Suprapubic skin (tissue), 4 donors: ENCODE data around the gene SCARB1. TPM values are rescaled to one million over a fixed set of nuclear protein-coding genes. Genes with fewer than 3 reads are reported as not detected.
A peak's percentile ranks its signal among the peaks of the same experiment; 100 is the strongest.

Experiments used
- DNase-seq, 2 donors: peaks; one replicate each; pipeline ENCODE4 v3.0.0-alpha.2; 2019; ENCODE audit warnings: low spot score in 2 of 2
- H3K27ac ChIP-seq: fragments of 200-600 bp; sonication (generic); one replicate; pipeline ENCODE4 v1.5.1; 2019
- H3K27me3 ChIP-seq: fragments of 200-600 bp; sonication (generic); one replicate; pipeline ENCODE4 v1.5.1; 2019
- H3K36me3 ChIP-seq: fragments of 200-600 bp; sonication (generic); one replicate; pipeline ENCODE4 v1.5.1; 2019
- H3K4me1 ChIP-seq: fragments of 200-600 bp; sonication (generic); one replicate; pipeline ENCODE4 v1.5.1; 2019
- H3K4me3 ChIP-seq: fragments of 200-600 bp; sonication (generic); one replicate; pipeline ENCODE4 v1.5.1; 2019; ENCODE audit warnings: mild to moderate bottlenecking
- H3K9me3 ChIP-seq: fragments of 200-600 bp; sonication (generic); one replicate; pipeline ENCODE4 v1.5.1; 2019
- CTCF ChIP-seq, 2 donors: fragments of 200-600 bp in 1 of 2; fragments of 450-650 bp in 1 of 2; sonication (generic) in 1 of 2; IDR thresholded peaks; one replicate each; pipeline ENCODE4 v1.5.1; 2016 to 2019; ENCODE audit warnings: antibody characterized with exemption in 2 of 2, mild to moderate bottlenecking in 1 of 2, moderate library complexity in 1 of 2
- EP300 ChIP-seq: sonication (generic); formaldehyde crosslinking; IDR thresholded peaks from one replicate; pipeline ENCODE4 v1.6.1; 2017; ENCODE audit warnings: antibody characterized with exemption
- POLR2A ChIP-seq, 2 donors: fragments of 450-650 bp; IDR thresholded peaks; one replicate each; pipeline ENCODE4 v1.6.1; 2017; ENCODE audit warnings: antibody characterized with exemption in 2 of 2, mild to moderate bottlenecking in 2 of 2, moderate library complexity in 2 of 2
- POLR2AphosphoS5 ChIP-seq, 3 donors: sonication (generic); formaldehyde crosslinking; IDR thresholded peaks; one replicate each; pipeline ENCODE4 v1.6.1; 2017; ENCODE audit warnings: antibody characterized with exemption in 3 of 3
- WGBS: methylation state at CpG from one replicate; pipeline ENCODE4 v1.1.5; 2018; 5-methylcytosine and 5-hydroxymethylcytosine counted together
- total RNA-seq, 4 donors: library from RNA; depleted of rRNA; stranded (reverse); fragments of >200 nt; gene quantifications; one replicate each; pipeline ENCODE4 v1.1.0, GENCODE V29; 2016

The SCARB1 gene
- total RNA-seq, 4 donors from 2014 or later, result 25.6 to 38.1 (median 29.0) TPM

GRCh38 chr12:124774462-124775167 lies 89.0 kb downstream of the SCARB1 start:
- Histone ChIP-seq H3K4me3 (peak overlapping the region; percentile 23), H3K36me3 (no peaks in the 10 kb centered on the region), H3K27me3 (no peaks in the 10 kb centered on the region), H3K27ac (peak overlapping the region; percentile 29), H3K4me1 (peaks cover 25% of the 10 kb centered on the region), H3K9me3 (no peaks in the 10 kb centered on the region)
- no peak for DNase-seq
- 11% methylated on average over 15 of the region's 15 CpGs for WGBS
- no peak for TF ChIP-seq POLR2A (IDR thresholded peaks at IDR 0.05)
- TF ChIP-seq CTCF (IDR thresholded peaks at IDR 0.05), result no peak
- TF ChIP-seq EP300, result no peak
- no peak for TF ChIP-seq POLR2AphosphoS5 (IDR thresholded peaks at IDR 0.05)

- peak overlapping the region; percentile 29 for H3K27ac ChIP-seq
- H3K36me3 ChIP-seq, result no peaks in the 10 kb centered on the region
- H3K27me3 ChIP-seq, result no peaks in the 10 kb centered on the region
- no peak for DNase-seq
- 56% methylated on average over 12 of the region's 12 CpGs for WGBS
- TF ChIP-seq CTCF (IDR thresholded peaks at IDR 0.05), result no peak
- H3K9me3 ChIP-seq, result no peaks in the 10 kb centered on the region
- peak overlapping the region; percentile 23 for H3K4me3 ChIP-seq
- peaks cover 25% of the 10 kb centered on the region for H3K4me1 ChIP-seq
Observed at GRCh38 chr12:124774054-124774461, 89.6 kb downstream of the SCARB1 start.

DNA sequence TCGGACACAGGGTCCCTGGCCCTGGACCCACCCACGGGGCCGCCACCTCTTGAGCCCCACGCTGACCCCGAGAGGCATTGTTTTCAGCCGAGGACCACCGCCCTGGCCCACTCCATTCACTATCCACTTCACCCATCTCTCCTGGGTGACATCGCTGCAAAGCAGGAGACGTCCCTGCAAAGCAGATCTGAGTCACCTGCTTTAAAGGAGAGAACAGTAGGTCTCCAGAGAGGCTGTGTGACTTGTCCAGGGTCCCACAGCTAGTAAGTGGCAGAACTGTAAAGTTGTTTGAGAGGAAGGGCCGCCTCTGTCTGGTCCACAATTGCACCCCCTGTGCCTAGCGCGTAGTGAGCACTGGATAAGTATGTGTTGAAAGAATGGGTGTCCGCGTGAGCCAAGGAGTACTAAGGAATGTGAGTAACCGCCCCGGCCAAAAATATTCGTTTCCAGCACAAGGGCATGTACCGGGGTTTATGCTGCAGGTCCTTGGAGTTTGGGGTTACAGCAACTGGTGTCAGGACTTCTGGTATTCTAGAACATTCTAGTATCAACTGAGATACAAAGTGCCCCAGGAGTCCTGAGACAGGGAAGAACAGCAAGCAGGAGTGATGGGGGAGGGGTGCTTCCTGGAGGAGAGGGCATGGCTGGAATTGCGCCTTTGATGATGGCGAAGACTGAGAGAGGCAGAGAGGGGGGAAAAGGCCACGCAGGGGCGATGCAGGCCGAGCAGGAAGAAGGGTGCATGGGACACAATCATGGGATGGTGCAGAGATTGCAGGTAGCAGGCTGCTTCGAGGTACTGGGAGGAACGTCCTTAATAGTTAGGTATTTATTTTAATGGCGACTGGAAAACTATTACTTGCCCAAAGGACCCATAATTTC lies 91.1 kb downstream of the SCARB1 start:
- no peaks in the 10 kb centered on the region for H3K9me3 ChIP-seq
- TF ChIP-seq POLR2AphosphoS5 (IDR thresholded peaks at IDR 0.05) (no peak), POLR2A (IDR thresholded peaks at IDR 0.05) (no peak), CTCF (IDR thresholded peaks at IDR 0.05) (no peak), EP300 (no peak)
- WGBS, result 62% methylated on average over 25 of the region's 26 CpGs

GRCh38 chr12:124771462-124772288 lies 92.0 kb downstream of the SCARB1 start:
- peak; percentile 91 to 92 for DNase-seq
- no peak overlapping the region for H3K27ac ChIP-seq
- no peaks in the 10 kb centered on the region for H3K27me3 ChIP-seq
- no peak overlapping the region for H3K4me3 ChIP-seq
- WGBS, result 45% methylated on average over 20 of the region's 35 CpGs
- no peak for TF ChIP-seq POLR2A (IDR thresholded peaks at IDR 0.05)
- peak; percentile 94 to 95 for TF ChIP-seq CTCF (IDR thresholded peaks at IDR 0.05)
- peaks cover 33% of the 10 kb centered on the region for H3K4me1 ChIP-seq
- H3K9me3 ChIP-seq, result no peaks in the 10 kb centered on the region
- no peaks in the 10 kb centered on the region for H3K36me3 ChIP-seq

More for the DNA sequence above, 91.1 kb downstream of the SCARB1 start:
- Histone ChIP-seq H3K27ac (no peak overlapping the region), H3K27me3 (no peaks in the 10 kb centered on the region), H3K36me3 (no peaks in the 10 kb centered on the region), H3K4me3 (no peak overlapping the region), H3K4me1 (peaks cover 25% of the 10 kb centered on the region)
- no peak for DNase-seq
